Measurements from ENCODE around the gene KIRREL1. TPM values are rescaled to one million over a fixed set of nuclear protein-coding genes. Genes with fewer than 3 reads are reported as not detected.
A peak's percentile ranks its signal among the peaks of the same experiment; 100 is the strongest.

The KIRREL1 gene
- total RNA-seq, 1 donor from 2014 or later, result 195 TPM

DNA sequence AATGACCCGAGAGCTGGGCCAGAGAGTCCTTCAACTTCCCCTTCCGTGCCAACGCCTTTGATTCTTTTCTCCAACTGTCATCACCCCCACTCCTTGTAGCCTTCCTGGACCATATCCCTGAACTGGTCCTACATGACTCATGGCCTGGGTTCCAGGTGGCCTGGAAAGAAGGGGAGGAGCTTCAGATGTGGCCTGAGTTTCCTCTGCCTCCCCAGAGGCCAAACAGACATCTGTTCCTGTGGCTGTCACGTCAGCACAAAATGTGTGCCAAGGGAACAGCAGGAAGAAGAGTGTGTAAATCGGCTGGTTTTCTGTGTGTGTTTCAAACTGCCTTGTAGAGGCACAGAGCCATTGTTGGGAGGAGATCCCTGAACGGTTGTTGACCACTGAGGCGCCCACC lies 24.9 kb upstream of the KIRREL1 start:
- Histone ChIP-seq H3K36me3 (ENCODE audit: insufficient read depth, low read length) (no peaks in the 10 kb centered on the region), H4K20me1 (ENCODE audit: insufficient read depth, low read length) (no peaks in the 10 kb centered on the region), H3K9ac (ENCODE audit: low read length) (peak overlapping the region; percentile 56), H3K79me2 (ENCODE audit: insufficient read depth, low read length) (no peaks in the 10 kb centered on the region), H3K9me3 (ENCODE audit: insufficient read depth, low read depth, low read length) (no peaks in the 10 kb centered on the region), H3K4me2 (ENCODE audit: low read length) (peak overlapping the region; percentile 69), H3K27ac (ENCODE audit: low read depth, low read length) (peak overlapping the region; percentile 77), H3K27me3 (ENCODE audit: insufficient read depth, low read length) (no peaks in the 10 kb centered on the region), H3K4me3 (ENCODE audit: insufficient read depth, low read depth, low read length) (no peak overlapping the region), H2AFZ (ENCODE audit: low read depth, low read length) (peak overlapping the region; percentile 49), H3K4me1 (ENCODE audit: insufficient read depth, low read length) (peaks cover 31% of the 10 kb centered on the region)
- Mint-ChIP-seq H3K27ac (ENCODE audit: unreplicated experiment) (no peak overlapping the region), H3K4me3 (ENCODE audit: unreplicated experiment) (no peak overlapping the region), H3K27me3 (ENCODE audit: low read depth, unreplicated experiment) (peaks cover 2% of the 10 kb centered on the region), H3K9me3 (ENCODE audit: unreplicated experiment) (peaks cover 21% of the 10 kb centered on the region), H3K36me3 (ENCODE audit: low read depth, unreplicated experiment) (no peaks in the 10 kb centered on the region), H3K4me1 (ENCODE audit: low read depth, unreplicated experiment) (peaks cover 29% of the 10 kb centered on the region)
- FAIRE-seq (peak; percentile 59), DNase-seq (ENCODE audit: low read depth) (peak; percentile 77)
- TF ChIP-seq, protein P1, sequence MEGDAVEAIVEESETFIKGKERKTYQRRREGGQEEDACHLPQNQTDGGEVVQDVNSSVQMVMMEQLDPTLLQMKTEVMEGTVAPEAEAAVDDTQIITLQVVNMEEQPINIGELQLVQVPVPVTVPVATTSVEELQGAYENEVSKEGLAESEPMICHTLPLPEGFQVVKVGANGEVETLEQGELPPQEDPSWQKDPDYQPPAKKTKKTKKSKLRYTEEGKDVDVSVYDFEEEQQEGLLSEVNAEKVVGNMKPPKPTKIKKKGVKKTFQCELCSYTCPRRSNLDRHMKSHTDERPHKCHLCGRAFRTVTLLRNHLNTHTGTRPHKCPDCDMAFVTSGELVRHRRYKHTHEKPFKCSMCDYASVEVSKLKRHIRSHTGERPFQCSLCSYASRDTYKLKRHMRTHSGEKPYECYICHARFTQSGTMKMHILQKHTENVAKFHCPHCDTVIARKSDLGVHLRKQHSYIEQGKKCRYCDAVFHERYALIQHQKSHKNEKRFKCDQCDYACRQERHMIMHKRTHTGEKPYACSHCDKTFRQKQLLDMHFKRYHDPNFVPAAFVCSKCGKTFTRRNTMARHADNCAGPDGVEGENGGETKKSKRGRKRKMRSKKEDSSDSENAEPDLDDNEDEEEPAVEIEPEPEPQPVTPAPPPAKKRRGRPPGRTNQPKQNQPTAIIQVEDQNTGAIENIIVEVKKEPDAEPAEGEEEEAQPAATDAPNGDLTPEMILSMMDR (IDR thresholded peaks at IDR 0.05; ENCODE audit: insufficient read depth, low read depth, low read length), result no peak
- no peak for TF ChIP-seq EZH2 (IDR thresholded peaks at IDR 0.05; ENCODE audit: insufficient read depth, low read length)

DNA sequence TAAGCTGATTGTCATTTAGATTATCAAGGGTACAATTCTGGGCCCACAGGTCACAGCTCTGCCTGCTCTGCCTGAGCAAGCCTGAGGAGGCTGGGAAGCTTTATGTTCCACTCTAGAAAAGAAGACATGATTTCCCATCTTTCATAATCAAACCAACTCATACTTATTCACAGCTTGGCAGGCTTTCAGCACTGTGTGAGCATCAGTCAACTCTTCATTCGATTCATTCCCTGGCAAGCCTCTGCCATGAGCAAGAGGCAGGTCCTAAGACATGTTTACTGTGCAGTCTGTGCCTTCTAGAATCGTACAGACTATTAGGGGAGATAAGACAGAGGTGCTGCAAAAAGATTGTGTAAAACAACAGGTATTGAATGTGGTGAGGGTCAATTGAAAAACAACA lies 24.5 kb upstream of the KIRREL1 start:
- Mint-ChIP-seq H3K27ac (ENCODE audit: unreplicated experiment) (no peak overlapping the region), H3K4me3 (ENCODE audit: unreplicated experiment) (no peak overlapping the region), H3K27me3 (ENCODE audit: low read depth, unreplicated experiment) (peaks cover 4% of the 10 kb centered on the region), H3K4me1 (ENCODE audit: low read depth, unreplicated experiment) (peaks cover 29% of the 10 kb centered on the region), H3K9me3 (ENCODE audit: unreplicated experiment) (peaks cover 24% of the 10 kb centered on the region), H3K36me3 (ENCODE audit: low read depth, unreplicated experiment) (no peaks in the 10 kb centered on the region)
- Histone ChIP-seq H4K20me1 (ENCODE audit: insufficient read depth, low read length) (no peaks in the 10 kb centered on the region), H3K9me3 (ENCODE audit: insufficient read depth, low read depth, low read length) (no peaks in the 10 kb centered on the region), H3K4me1 (ENCODE audit: insufficient read depth, low read length) (peaks cover 31% of the 10 kb centered on the region), H3K27me3 (ENCODE audit: insufficient read depth, low read length) (no peaks in the 10 kb centered on the region), H3K36me3 (ENCODE audit: insufficient read depth, low read length) (no peaks in the 10 kb centered on the region), H2AFZ (ENCODE audit: low read depth, low read length) (peak overlapping the region; percentile 49), H3K27ac (ENCODE audit: low read depth, low read length) (peak overlapping the region; percentile 77), H3K4me2 (ENCODE audit: low read length) (peak overlapping the region; percentile 69), H3K4me3 (ENCODE audit: insufficient read depth, low read depth, low read length) (no peak overlapping the region), H3K79me2 (ENCODE audit: insufficient read depth, low read length) (no peaks in the 10 kb centered on the region), H3K9ac (ENCODE audit: low read length) (peak overlapping the region; percentile 56)
- TF ChIP-seq EZH2 (IDR thresholded peaks at IDR 0.05; ENCODE audit: insufficient read depth, low read length), result no peak
- TF ChIP-seq, protein P1 (IDR thresholded peaks at IDR 0.05; ENCODE audit: insufficient read depth, low read depth, low read length), result no peak
- FAIRE-seq, result peak; percentile 89
- peak; percentile 89 for DNase-seq (ENCODE audit: low read depth)

DNA sequence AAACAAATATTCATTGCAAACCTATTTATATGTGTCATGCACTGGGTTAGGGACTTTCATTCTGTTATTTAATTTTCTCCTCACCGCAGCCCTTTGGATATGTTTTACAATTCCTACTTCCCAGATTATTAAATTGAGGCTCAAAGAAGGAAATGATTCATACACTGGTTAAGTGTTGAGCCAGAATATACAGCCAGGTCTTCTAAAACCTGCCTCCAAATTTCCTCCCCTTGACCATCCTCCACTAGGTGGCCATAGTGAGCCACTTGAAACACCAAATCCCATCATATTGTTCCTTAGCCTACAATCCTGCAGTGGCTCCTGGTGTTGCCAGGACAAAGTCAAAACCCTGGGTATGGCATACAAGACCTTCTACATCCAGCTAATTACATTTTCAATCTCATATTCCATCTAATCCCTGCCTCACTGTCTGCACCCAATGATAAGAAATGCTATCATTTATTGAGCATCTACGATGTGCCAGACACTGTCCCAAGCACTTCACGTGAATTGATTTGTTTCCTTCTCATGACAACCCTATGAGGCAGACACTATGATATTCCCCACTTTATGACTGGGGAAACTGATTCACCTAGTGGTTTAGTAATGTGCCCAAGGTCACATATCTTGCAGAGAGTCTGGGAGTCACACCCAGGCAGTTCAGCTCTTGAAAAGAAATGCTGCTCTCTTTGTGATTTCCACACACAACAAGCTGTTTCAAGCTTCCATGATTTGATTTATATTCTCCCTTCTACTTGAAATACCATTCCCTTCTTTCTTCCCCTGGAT lies 23.6 kb upstream of the KIRREL1 start:
- Mint-ChIP-seq H3K4me3 (ENCODE audit: unreplicated experiment) (no peak overlapping the region), H3K4me1 (ENCODE audit: low read depth, unreplicated experiment) (peaks cover 29% of the 10 kb centered on the region), H3K27ac (ENCODE audit: unreplicated experiment) (no peak overlapping the region), H3K27me3 (ENCODE audit: low read depth, unreplicated experiment) (peaks cover 7% of the 10 kb centered on the region), H3K36me3 (ENCODE audit: low read depth, unreplicated experiment) (peaks cover 2% of the 10 kb centered on the region), H3K9me3 (ENCODE audit: unreplicated experiment) (peaks cover 24% of the 10 kb centered on the region)
- Histone ChIP-seq H3K4me2 (ENCODE audit: low read length) (peak overlapping the region; percentile 69), H3K27me3 (ENCODE audit: insufficient read depth, low read length) (no peaks in the 10 kb centered on the region), H3K9ac (ENCODE audit: low read length) (peak overlapping the region; percentile 56), H4K20me1 (ENCODE audit: insufficient read depth, low read length) (no peaks in the 10 kb centered on the region), H2AFZ (ENCODE audit: low read depth, low read length) (no peak overlapping the region), H3K4me3 (ENCODE audit: insufficient read depth, low read depth, low read length) (no peak overlapping the region), H3K4me1 (ENCODE audit: insufficient read depth, low read length) (peaks cover 31% of the 10 kb centered on the region), H3K9me3 (ENCODE audit: insufficient read depth, low read depth, low read length) (no peaks in the 10 kb centered on the region), H3K79me2 (ENCODE audit: insufficient read depth, low read length) (no peaks in the 10 kb centered on the region), H3K36me3 (ENCODE audit: insufficient read depth, low read length) (no peaks in the 10 kb centered on the region), H3K27ac (ENCODE audit: low read depth, low read length) (peak overlapping the region; percentile 77)
- DNase-seq (ENCODE audit: low read depth), result peak; percentile 82
- FAIRE-seq, result peak; percentile 84
- no peak for TF ChIP-seq EZH2 (IDR thresholded peaks at IDR 0.05; ENCODE audit: insufficient read depth, low read length)
- TF ChIP-seq, protein P1 (IDR thresholded peaks at IDR 0.05; ENCODE audit: insufficient read depth, low read depth, low read length), result peak; percentile 98
